OCI-LY1 (cell line): ENCODE data around the gene FAM136A.

ENCODE experiments used
- H2AFZ ChIP-seq: fragments of 200-600 bp; sonication (generic), shearing (Covaris generic); 2 replicates; pipeline ENCODE4 v1.6.0; 2014; ENCODE audit warnings: antibody characterized with exemption, mild to moderate bottlenecking, low read length
- H3F3A ChIP-seq: fragments of 200-600 bp; sonication (generic), shearing (Covaris generic); 2 replicates; pipeline ENCODE4 v1.6.0; 2014; ENCODE audit warnings: mild to moderate bottlenecking, antibody characterized with exemption, low read length, moderate library complexity; ENCODE audit not compliant: insufficient read depth
- H3K27ac ChIP-seq: fragments of 200-600 bp; sonication (generic); 2 replicates; pipeline ENCODE4 v1.5.1; 2014; ENCODE audit warnings: low read length, mixed run types, mild to moderate bottlenecking, low read depth; ENCODE audit not compliant: poor library complexity, severe bottlenecking
- H3K27me3 ChIP-seq: fragments of 200-600 bp; sonication (generic); 2 replicates; pipeline ENCODE4 v1.6.0; 2014; ENCODE audit warnings: antibody characterized with exemption, mild to moderate bottlenecking, low read length, moderate library complexity; ENCODE audit not compliant: insufficient read depth
- H3K36me3 ChIP-seq: fragments of 200-600 bp; sonication (generic); 2 replicates; pipeline ENCODE4 v1.6.1; 2014; ENCODE audit warnings: mild to moderate bottlenecking, antibody characterized with exemption, low read length, moderate library complexity, mixed read lengths; ENCODE audit not compliant: insufficient read depth
- H3K4me1 ChIP-seq: fragments of 200-600 bp; sonication (generic); 2 replicates; pipeline ENCODE4 v1.5.1; 2014; ENCODE audit warnings: mild to moderate bottlenecking, low read length, moderate library complexity; ENCODE audit not compliant: insufficient read depth, severe bottlenecking
- H3K4me2 ChIP-seq: fragments of 200-600 bp; sonication (generic), shearing (Covaris generic); 2 replicates; pipeline ENCODE4 v1.6.1; 2014; ENCODE audit warnings: low read length
- H3K4me3 ChIP-seq: fragments of 200-600 bp; sonication (generic); 2 replicates; pipeline ENCODE4 v1.5.1; 2014; ENCODE audit warnings: low read length, low read depth, mild to moderate bottlenecking, mixed read lengths; ENCODE audit not compliant: poor library complexity, severe bottlenecking
- H3K79me2 ChIP-seq: fragments of 200-600 bp; shearing (Covaris generic); 2 replicates; pipeline ENCODE4 v1.6.1; 2016; ENCODE audit warnings: mixed run types, low read length, mixed read lengths; ENCODE audit not compliant: insufficient read depth
- H3K9ac ChIP-seq: fragments of 200-600 bp; sonication (generic), shearing (Covaris generic); 2 replicates; pipeline ENCODE4 v1.6.1; 2014; ENCODE audit warnings: mild to moderate bottlenecking, low read length, mixed read lengths
- H3K9me2 ChIP-seq: fragments of 200-600 bp; sonication (generic), shearing (Covaris generic); 2 replicates; pipeline ENCODE4 v1.6.1; 2014; ENCODE audit warnings: low read depth, mild to moderate bottlenecking, low read length, mixed read lengths
- H3K9me3 ChIP-seq: fragments of 200-600 bp; shearing (Covaris generic); 2 replicates; pipeline ENCODE4 v1.6.1; 2014; ENCODE audit warnings: low read length, mixed read lengths
- H4K20me1 ChIP-seq: fragments of 200-600 bp; sonication (generic), shearing (Covaris generic); 2 replicates; pipeline ENCODE4 v1.6.0; 2016; ENCODE audit warnings: mild to moderate bottlenecking, low read length; ENCODE audit not compliant: insufficient read depth
- CTCF ChIP-seq: fragments of 200-600 bp; sonication (generic), shearing (Covaris generic); IDR thresholded peaks from 2 replicates; pipeline ENCODE4 v1.5.1; 2017; ENCODE audit warnings: mild to moderate bottlenecking, antibody characterized with exemption, low read length, moderate library complexity, mixed read lengths
- EZH2 ChIP-seq: fragments of 200-600 bp; sonication (generic), shearing (Covaris generic); IDR thresholded peaks from 2 replicates; pipeline ENCODE4 v1.8.0; 2017; ENCODE audit warnings: borderline replicate concordance, mixed run types, mild to moderate bottlenecking, antibody characterized with exemption, low read length, moderate library complexity, mixed read lengths

FAM136A gene

GRCh38 chr2:70344195-70344594 lies 42.3 kb upstream of the FAM136A start:
- H3K27ac ChIP-seq, result no peak overlapping the region
- no peaks in the 10 kb centered on the region for H3K4me1 ChIP-seq
- H3K36me3 ChIP-seq, result no peaks in the 10 kb centered on the region
- H3F3A ChIP-seq, result no peaks in the 10 kb centered on the region
- H3K27me3 ChIP-seq, result no peaks in the 10 kb centered on the region
- no peak overlapping the region for H2AFZ ChIP-seq
- H4K20me1 ChIP-seq, result no peaks in the 10 kb centered on the region
- no peak overlapping the region for H3K4me2 ChIP-seq
- H3K9ac ChIP-seq, result no peak overlapping the region
- H3K4me3 ChIP-seq, result no peak overlapping the region
- TF ChIP-seq CTCF (no peak), EZH2 (no peak)
- no peaks in the 10 kb centered on the region for H3K79me2 ChIP-seq
- H3K9me3 ChIP-seq, result no peaks in the 10 kb centered on the region
- H3K9me2 ChIP-seq, result no peaks in the 10 kb centered on the region

- TF ChIP-seq CTCF (no peak), EZH2 (no peak)
Observed at GRCh38 chr2:70341477-70341765, 39.6 kb upstream of the FAM136A start.

GRCh38 chr2:70340761-70341476 lies 39.1 kb upstream of the FAM136A start:
- Histone ChIP-seq H3K4me3 (no peak overlapping the region), H3K79me2 (no peaks in the 10 kb centered on the region), H3K9me2 (no peaks in the 10 kb centered on the region), H3K27ac (no peak overlapping the region), H4K20me1 (no peaks in the 10 kb centered on the region), H3K4me2 (no peak overlapping the region), H3K4me1 (no peaks in the 10 kb centered on the region), H3K9me3 (no peaks in the 10 kb centered on the region), H3K9ac (no peak overlapping the region), H2AFZ (no peak overlapping the region), H3F3A (no peaks in the 10 kb centered on the region), H3K27me3 (no peaks in the 10 kb centered on the region), H3K36me3 (no peaks in the 10 kb centered on the region)
- TF ChIP-seq CTCF, result peak; percentile 88
- no peak for TF ChIP-seq EZH2

More at GRCh38 chr2:70341477-70341765, 39.6 kb upstream of the FAM136A start:
- Histone ChIP-seq H4K20me1 (no peaks in the 10 kb centered on the region), H3K79me2 (no peaks in the 10 kb centered on the region), H3K4me1 (no peaks in the 10 kb centered on the region), H3K36me3 (no peaks in the 10 kb centered on the region), H3K9me2 (no peaks in the 10 kb centered on the region), H3K4me2 (no peak overlapping the region), H3F3A (no peaks in the 10 kb centered on the region), H3K9me3 (no peaks in the 10 kb centered on the region), H3K9ac (no peak overlapping the region), H3K27ac (no peak overlapping the region), H3K27me3 (no peaks in the 10 kb centered on the region), H3K4me3 (no peak overlapping the region), H2AFZ (no peak overlapping the region)
